Upper lobe of left lung (tissue), 4 donors: ENCODE results near the gene SLC18A3.

ENCODE experiments used
- EP300 ChIP-seq, 4 donors: sonication (generic); formaldehyde crosslinking; IDR thresholded peaks; one replicate each; pipeline ENCODE4 v1.5.1; 2017; ENCODE audit warnings: antibody characterized with exemption in 4 of 4, control low read depth in 2 of 4
- POLR2A ChIP-seq, 4 donors: fragments of 450-650 bp; IDR thresholded peaks; one replicate each; pipeline ENCODE4 v1.5.1; 2016 to 2017; ENCODE audit warnings: antibody characterized with exemption in 4 of 4, mild to moderate bottlenecking in 2 of 4
- POLR2AphosphoS5 ChIP-seq, 2 donors: sonication (generic); formaldehyde crosslinking; IDR thresholded peaks; one replicate each; pipeline ENCODE4 v1.5.1; 2017; ENCODE audit warnings: antibody characterized with exemption in 2 of 2
- TF ChIP-seq, protein P1 (sequence below), 6 experiments: fragments of 450-650 bp in 4 of 6; fragments of 200-600 bp in 2 of 6; sonication (generic) in 2 of 6; IDR thresholded peaks; one replicate each; pipeline ENCODE4 v1.5.1; 2016 to 2019; ENCODE audit warnings: antibody characterized with exemption in 6 of 6

DNA sequence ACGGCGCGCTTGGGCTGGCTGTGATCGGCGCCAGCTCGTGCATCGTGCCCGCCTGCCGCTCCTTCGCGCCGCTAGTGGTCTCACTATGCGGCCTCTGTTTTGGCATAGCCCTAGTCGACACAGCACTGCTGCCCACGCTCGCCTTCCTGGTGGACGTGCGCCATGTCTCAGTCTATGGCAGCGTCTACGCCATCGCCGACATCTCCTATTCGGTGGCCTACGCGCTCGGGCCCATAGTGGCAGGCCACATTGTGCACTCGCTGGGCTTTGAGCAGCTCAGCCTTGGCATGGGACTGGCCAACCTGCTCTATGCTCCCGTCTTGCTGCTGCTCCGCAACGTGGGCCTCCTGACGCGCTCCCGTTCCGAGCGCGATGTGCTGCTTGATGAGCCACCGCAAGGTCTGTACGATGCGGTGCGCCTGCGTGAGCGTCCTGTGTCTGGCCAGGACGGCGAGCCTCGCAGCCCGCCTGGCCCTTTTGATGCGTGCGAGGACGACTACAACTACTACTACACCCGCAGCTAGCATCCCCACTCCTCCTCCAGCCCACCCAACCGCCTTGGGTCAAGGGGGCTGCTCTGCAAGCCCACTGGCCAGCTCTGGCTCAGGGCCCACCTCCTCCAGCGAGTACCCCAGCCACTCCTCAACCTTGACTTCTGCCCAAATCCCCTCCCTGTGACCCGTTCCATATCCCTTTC, 1.9 kb downstream of the SLC18A3 start:
- TF ChIP-seq, protein P1, sequence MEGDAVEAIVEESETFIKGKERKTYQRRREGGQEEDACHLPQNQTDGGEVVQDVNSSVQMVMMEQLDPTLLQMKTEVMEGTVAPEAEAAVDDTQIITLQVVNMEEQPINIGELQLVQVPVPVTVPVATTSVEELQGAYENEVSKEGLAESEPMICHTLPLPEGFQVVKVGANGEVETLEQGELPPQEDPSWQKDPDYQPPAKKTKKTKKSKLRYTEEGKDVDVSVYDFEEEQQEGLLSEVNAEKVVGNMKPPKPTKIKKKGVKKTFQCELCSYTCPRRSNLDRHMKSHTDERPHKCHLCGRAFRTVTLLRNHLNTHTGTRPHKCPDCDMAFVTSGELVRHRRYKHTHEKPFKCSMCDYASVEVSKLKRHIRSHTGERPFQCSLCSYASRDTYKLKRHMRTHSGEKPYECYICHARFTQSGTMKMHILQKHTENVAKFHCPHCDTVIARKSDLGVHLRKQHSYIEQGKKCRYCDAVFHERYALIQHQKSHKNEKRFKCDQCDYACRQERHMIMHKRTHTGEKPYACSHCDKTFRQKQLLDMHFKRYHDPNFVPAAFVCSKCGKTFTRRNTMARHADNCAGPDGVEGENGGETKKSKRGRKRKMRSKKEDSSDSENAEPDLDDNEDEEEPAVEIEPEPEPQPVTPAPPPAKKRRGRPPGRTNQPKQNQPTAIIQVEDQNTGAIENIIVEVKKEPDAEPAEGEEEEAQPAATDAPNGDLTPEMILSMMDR (IDR thresholded peaks at IDR 0.05), result no peak
- TF ChIP-seq POLR2AphosphoS5 (IDR thresholded peaks at IDR 0.05) (no peak), POLR2A (IDR thresholded peaks at IDR 0.05) (no peak), EP300 (IDR thresholded peaks at IDR 0.05) (no peak)
